HG03280 (cell line): Measurements from ENCODE around the gene CKAP2L.
"Not testable (repeated sequence)": the region's sequence is repeated elsewhere in the genome, so short reads cannot be mapped to it uniquely, and the experiment has no call there.

Experiments
- ATAC-seq: cut with Tn5 transposase; IDR thresholded peaks from one replicate; pipeline ENCODE4 v1.9.1; 2021; ENCODE audit warnings: mild to moderate bottlenecking, moderate library complexity; ENCODE audit not compliant: unreplicated experiment

Gene CKAP2L

GRCh38 chr2:112712903-112713584, 51.4 kb downstream of the CKAP2L start:
- no peak for ATAC-seq

GRCh38 chr2:112712465-112712864, 51.9 kb downstream of the CKAP2L start:
- no peak for ATAC-seq

- no peak for ATAC-seq
Observed at GRCh38 chr2:112710956-112711750, 53.3 kb downstream of the CKAP2L start.

GRCh38 chr2:112709703-112710102, 54.7 kb downstream of the CKAP2L start:
- ATAC-seq, result no peak

DNA sequence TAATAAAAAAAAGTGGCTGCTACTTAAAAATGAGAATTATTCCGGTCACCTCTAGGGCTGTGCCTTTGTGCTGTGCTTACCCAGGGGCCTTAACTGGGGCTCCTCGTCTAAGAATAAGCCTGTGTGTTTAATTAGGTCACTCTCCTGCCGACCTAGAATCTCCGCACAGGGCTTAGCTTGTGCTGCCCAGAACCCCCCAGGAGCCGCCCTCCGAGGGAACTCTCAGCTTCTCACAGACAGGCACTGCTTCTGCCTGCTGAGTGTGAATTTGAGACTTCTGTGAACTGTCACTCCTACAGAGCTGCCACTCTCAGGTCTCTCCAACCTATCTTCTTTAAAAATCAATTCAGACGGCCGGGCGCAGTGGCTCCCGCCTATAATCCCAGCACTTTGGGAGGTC, 55.4 kb downstream of the CKAP2L start:
- ATAC-seq, result no peak

DNA sequence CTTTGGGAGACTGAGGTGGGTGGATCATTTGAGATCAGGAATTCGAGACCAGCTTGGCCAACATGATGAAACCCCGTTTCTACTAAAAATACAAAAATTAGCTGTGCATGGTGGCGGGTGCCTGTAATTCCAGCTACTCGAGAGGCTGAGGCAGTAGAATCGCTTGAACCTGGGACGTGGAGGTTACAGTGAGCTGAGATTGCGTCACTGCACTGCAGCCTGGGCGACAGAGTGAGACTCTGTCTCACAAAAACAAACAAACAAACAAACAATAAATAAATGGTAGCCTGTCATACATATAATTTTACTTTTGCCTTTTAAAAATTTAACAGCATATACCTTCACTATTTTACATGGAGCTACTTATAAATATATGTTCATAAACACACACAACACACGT, 57.5 kb downstream of the CKAP2L start:
- ATAC-seq, result not testable (repeated sequence)

DNA sequence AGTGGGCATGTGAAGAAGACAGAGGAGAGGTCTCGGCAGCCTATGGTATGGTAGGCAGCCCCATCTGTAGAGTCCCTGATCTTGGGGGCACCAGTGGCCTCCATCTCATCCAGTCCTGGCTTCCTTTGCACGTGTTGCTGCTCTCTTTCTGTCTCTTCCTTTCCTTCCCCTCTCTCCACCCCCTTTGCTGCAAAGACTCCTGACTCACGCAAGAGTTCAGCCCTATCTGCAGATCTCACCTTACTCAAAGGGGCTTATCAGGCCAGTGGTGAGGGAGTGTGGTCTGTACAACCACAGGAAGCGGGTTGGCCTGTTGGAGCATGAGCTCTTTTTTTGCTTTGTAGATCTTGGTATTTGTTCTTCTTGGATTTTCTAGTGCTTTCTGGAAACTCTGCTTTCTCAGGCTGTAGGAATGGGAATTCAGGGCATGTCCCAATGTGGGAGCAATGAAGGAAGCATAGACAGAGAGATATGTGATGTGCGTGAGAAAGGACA, 58.2 kb downstream of the CKAP2L start:
- no peak for ATAC-seq

DNA sequence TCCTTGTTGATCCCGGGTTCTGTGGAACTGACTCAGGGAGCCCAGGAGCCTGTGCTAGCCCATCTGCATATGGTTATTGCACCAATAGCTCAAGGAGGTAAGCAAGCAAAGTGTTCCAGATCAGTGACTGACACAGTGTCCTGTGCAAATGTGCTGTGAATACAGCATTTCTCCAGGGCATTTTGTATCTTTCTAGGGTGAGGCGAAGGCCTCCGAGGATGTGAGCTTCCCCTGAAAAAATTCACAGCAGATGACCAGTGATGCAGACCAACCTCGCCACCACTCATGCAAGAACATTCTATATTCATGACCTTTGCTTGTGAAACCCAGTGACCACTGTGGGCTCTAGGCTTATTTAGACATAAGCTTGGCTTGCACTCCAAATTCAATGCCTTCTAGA, 58.8 kb downstream of the CKAP2L start:
- ATAC-seq, result no peak

DNA sequence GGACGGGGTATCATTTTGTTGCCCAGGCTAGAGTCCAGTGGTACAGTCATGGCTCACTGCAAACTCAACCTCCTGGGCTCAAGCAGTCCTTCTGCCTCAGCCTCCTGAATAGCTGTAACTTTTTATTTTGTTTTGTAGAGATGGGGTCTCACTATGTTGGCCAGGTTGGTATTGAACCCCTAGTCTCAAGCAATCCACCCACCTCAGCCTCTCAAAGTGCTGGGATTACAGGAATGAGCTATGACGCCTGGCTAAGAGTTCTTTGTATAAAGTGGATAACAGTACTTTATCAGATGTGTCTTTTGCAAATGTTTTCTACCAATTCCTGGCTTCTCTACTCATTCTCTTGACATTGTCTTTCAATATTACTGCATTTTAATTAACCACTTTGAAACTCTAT, 60.7 kb downstream of the CKAP2L start:
- no peak for ATAC-seq

DNA sequence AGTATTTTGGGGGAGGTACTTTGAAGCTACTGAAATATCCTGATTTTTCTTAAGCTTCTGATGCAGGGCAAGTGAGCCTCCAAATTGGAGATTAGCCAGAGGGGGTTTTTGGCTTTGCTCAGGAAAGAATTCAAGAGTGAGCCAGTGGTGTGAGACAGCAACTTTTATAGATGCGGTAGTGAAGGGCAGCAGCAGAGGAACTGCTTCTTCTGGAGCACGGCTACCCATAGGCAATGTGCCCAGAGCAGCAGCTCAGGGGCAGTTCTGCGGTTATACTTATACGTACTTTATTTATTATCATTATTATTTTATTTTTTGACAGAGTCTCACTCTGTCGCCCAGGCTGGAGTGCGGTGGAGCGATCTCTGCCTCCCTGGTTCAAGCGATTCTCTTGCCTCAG, 63.4 kb downstream of the CKAP2L start:
- no peak for ATAC-seq

DNA sequence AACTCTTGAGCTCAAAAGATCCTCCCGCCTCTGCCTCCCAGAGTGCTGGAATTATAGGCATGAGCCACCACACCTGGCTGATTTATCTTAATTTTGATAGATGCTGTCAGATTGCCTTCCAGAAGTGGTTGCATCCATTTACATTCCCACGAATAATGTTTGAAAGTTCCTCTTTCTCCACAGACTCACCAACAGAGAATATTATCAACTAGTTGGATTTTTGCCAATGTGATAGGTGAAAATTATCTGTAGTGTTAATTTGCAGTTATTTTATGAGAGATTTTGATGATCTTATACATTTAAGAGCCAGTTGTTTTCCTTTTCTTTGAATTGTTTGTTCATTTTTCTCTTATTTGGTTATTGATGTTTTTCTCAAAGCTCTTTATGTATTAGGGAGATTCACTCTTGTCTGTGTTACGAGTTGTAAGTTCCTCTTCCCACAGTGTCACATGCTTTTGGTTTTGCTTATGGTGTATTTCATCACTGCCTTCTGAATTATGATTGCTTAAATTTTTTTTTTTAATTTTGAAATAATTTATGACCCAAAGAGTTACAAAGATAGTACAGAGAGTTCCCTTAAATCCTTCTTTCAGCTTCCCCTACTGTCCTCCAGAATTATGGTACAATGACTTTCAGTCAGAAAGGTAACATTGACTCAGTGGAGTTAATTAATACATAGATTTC, 64.3 kb downstream of the CKAP2L start:
- no peak for ATAC-seq

- no peak for ATAC-seq
Observed at GRCh38 chr2:112698834-112699515, 65.4 kb downstream of the CKAP2L start.

DNA sequence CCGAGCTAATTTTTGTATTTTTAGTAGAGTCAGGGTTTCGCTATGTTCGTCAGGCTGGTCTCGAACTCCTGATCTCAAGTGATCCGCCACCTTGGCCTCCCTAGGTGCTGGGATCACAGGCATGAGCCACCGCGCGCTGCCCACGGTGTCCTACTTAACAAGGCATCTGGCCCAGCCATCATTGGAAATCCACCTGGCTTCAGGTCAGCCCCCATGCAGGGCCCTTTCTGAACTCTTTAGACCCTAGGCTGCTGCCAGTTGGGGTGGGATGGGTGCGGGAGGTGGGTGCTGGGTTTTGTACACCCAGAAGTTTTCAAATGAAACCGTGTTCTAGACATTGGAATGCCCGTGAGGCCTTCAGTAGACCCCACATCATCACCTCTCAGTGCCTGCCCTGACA, 70.2 kb downstream of the CKAP2L start:
- ATAC-seq, result no peak

DNA sequence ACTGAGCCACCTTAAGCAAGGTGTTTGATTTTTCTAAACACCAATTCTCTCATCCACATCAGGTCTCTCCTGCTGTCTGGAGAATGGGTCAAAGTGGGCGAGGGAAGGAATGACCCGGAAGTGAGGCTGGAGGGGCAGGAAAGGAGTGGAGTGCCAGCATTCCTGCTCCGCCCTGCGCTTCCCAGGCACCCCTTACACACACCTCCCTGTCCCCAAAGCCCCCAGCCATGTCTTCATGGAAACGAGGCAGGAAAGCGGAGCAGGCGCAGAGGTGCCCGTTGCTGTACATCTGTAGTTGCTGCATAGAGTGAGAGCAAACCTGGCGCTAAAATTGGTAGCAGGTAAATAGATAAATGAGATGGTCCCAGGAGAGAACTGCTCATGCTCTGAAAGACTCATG, 70.8 kb downstream of the CKAP2L start:
- no peak for ATAC-seq

DNA sequence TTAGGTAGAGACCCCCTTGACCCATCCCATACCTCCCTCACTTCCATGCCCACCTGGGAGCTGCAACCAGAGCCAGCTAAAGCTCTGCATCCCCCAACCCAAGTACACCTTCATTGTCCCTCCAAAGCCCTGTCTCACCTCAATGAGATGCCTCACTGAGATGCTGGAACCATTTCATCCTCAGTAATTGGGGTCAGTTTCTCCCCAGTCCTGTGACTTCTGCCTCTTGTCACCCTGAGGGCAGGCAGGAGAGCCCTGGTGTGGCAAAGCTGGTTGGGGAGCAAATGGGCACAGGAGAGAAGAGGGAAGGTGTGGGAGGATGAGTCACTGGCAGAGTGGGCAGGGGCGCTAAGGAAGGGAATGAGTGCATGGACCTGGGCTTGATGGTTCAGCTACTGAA, 71.5 kb downstream of the CKAP2L start:
- peak; percentile 13 for ATAC-seq

GRCh38 chr2:112692495-112692911, 71.9 kb downstream of the CKAP2L start:
- peak; percentile 85 for ATAC-seq

- ATAC-seq, result no peak
Observed at GRCh38 chr2:112691881-112692281, 72.5 kb downstream of the CKAP2L start.

GRCh38 chr2:112690853-112691401, 73.5 kb downstream of the CKAP2L start:
- peak; percentile 53 for ATAC-seq

DNA sequence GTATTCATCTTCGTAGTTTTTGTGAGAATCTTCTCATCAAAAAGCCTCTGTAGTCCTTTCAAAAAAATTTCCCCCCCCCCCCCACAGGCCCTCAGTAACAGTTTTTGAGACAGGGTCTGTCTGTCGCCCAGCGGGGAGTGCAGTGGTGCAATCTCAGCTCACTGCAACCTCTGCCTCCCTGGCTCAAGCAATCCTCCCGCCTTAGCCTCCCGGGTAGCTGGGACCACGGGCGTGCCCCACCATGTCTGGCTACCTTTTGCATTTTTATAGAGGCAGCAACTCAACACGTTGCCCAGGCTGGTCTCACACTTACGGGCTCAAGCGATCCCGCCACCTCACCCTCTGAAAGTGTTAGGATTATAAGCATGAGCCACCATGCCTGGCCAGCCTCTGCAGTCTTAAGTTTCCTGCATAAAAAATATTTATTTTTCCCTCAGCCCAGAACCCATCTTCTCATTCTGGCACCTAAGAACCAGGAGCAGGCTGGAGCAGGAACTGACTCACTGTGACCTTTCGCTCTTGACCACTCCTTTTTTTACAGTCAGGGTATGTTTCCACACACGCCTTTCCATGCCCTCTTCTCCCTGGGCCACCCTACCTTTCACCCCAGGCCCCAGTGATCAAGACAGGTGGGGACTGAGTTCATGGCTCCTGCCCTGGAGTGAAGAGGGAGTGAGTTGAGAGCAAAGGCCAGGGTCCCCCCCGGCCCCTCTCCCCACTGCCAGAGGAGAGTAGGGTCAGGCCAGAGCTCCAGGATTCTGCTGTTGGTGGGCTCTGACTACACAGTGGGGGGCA, 76.1 kb downstream of the CKAP2L start:
- no peak for ATAC-seq

- no peak for ATAC-seq
Observed at GRCh38 chr2:112687522-112687921, 76.9 kb downstream of the CKAP2L start.
